ENCODE measurements around the gene PCYT2. TPM values are rescaled to one million over a fixed set of nuclear protein-coding genes. Genes with fewer than 3 reads are reported as not detected.
A peak's percentile ranks its signal among the peaks of the same experiment; 100 is the strongest.

PCYT2 gene
- total RNA-seq, 1 donor from 2014 or later: 93.2 TPM

GRCh38 chr17:81860756-81861568, 50.2 kb downstream of the PCYT2 start:
- H3K36me3 Mint-ChIP-seq (ENCODE audit: insufficient read depth): peaks cover 5% of the 10 kb centered on the region
- peaks cover 27% of the 10 kb centered on the region for H3K4me1 Mint-ChIP-seq (ENCODE audit: low read depth)
- H3K27me3 Mint-ChIP-seq: no peaks in the 10 kb centered on the region
- peak; percentile 98 for DNase-seq (ENCODE audit: low spot score, unreplicated experiment)
- H3K27ac Mint-ChIP-seq: peak overlapping the region; percentile 98
- TF ChIP-seq CTCF (IDR thresholded peaks at IDR 0.05; ENCODE audit: unreplicated experiment): no peak
- peak overlapping the region; percentile 91 for H3K4me3 Mint-ChIP-seq (ENCODE audit: low read depth)
- no peaks in the 10 kb centered on the region for H3K9me3 Mint-ChIP-seq (ENCODE audit: low read depth)

GRCh38 chr17:81859906-81860755, 51.1 kb downstream of the PCYT2 start, which contains the start of gene P4HB:
Gene P4HB, minus strand, starts transcription at chr17:81860535. Its CDS starts 64 bp downstream, at chr17:81860471.
- no peak for DNase-seq (ENCODE audit: low spot score, unreplicated experiment)
- no peaks in the 10 kb centered on the region for H3K27me3 Mint-ChIP-seq
- H3K9me3 Mint-ChIP-seq (ENCODE audit: low read depth): no peaks in the 10 kb centered on the region
- peaks cover 27% of the 10 kb centered on the region for H3K4me1 Mint-ChIP-seq (ENCODE audit: low read depth)
- no peak for TF ChIP-seq CTCF (IDR thresholded peaks at IDR 0.05; ENCODE audit: unreplicated experiment)
- peaks cover 7% of the 10 kb centered on the region for H3K36me3 Mint-ChIP-seq (ENCODE audit: insufficient read depth)
- peak within 1 kb of the TSS; percentile 98 for H3K27ac Mint-ChIP-seq
- peak within 1 kb of the TSS; percentile 91 for H3K4me3 Mint-ChIP-seq (ENCODE audit: low read depth)

DNA sequence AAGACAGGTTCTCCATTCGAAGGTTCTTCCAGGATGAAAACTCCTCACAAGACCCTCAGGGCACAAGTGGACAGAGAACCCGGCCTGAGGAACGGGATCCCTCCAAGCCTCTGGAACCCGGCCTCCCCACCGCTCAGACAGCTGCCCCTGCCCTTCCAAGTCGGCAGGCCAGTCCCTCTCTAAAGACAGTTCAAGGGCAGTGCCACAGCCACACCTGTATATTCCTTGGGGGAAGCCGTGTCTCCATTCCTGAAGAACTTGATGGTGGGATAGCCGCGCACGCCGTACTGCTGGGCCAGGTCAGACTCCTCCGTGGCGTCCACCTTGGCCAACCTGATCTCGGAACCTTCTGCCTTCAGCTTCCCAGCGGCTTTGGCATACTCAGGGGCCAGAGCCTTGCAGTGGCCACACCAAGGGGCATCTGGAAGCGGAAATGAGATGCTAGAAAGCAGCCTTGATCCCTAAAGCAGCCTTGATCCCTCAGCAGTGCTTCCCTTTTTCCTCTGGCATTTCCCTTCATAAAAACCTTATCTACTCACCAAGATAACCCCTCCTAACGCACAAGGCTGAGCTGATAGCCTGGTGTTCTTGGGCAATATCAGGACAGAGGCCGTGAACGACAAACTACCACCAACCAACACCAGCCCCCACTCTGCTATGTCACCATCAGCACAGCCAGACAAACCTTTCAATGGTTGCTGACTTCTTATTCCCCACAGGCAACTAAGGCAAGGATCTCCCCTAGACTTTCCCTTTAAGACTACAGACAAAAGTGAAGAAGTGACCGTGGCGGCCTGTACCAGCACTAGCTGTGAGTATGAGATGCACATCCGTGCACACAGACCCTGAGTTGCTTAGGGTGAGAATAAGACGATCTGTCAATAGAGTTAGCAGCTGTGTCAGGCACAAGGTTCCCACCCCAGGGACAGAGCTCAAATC, 52.0 kb downstream of the PCYT2 start:
- Mint-ChIP-seq H3K36me3 (ENCODE audit: insufficient read depth) (peaks cover 7% of the 10 kb centered on the region), H3K27ac (peak overlapping the region; percentile 85), H3K4me3 (ENCODE audit: low read depth) (peak overlapping the region; percentile 88), H3K9me3 (ENCODE audit: low read depth) (no peaks in the 10 kb centered on the region), H3K27me3 (no peaks in the 10 kb centered on the region), H3K4me1 (ENCODE audit: low read depth) (peaks cover 27% of the 10 kb centered on the region)
- DNase-seq (ENCODE audit: low spot score, unreplicated experiment): no peak
- TF ChIP-seq CTCF (IDR thresholded peaks at IDR 0.05; ENCODE audit: unreplicated experiment): no peak

GRCh38 chr17:81858170-81858966, 52.8 kb downstream of the PCYT2 start:
- Mint-ChIP-seq H3K27ac (peak overlapping the region; percentile 71), H3K4me1 (ENCODE audit: low read depth) (peaks cover 25% of the 10 kb centered on the region), H3K4me3 (ENCODE audit: low read depth) (peak overlapping the region; percentile 88), H3K36me3 (ENCODE audit: insufficient read depth) (peaks cover 9% of the 10 kb centered on the region), H3K27me3 (no peaks in the 10 kb centered on the region), H3K9me3 (ENCODE audit: low read depth) (no peaks in the 10 kb centered on the region)
- no peak for TF ChIP-seq CTCF (IDR thresholded peaks at IDR 0.05; ENCODE audit: unreplicated experiment)
- DNase-seq (ENCODE audit: low spot score, unreplicated experiment): no peak
